Cardiac fibroblast (primary cell): ENCODE results near the gene MGAT4B.

Source experiments
- DNase-seq, 2 donors: peaks; one replicate each; pipeline versions ENCODE4 v3.0.0 to v3.0.0-alpha.2; 2010; ENCODE audit warnings: low read depth in 2 of 2
- H3K4me3 ChIP-seq, 2 donors: replicated peaks in 1 of 2; 1 replicate in 1 of 2; 2 replicates in 1 of 2; pipeline ENCODE4 v1.5.1; 2011; ENCODE audit warnings: low read depth in 2 of 2, low read length in 2 of 2, mild to moderate bottlenecking in 2 of 2, moderate library complexity in 1 of 2
- CTCF ChIP-seq: IDR thresholded peaks from one replicate; pipeline ENCODE4 v1.5.1; 2011; ENCODE audit warnings: low read depth, mild to moderate bottlenecking, low read length, inconsistent platforms

The MGAT4B gene

GRCh38 chr5:179797741-179798140 is 8.9 kb downstream of the MGAT4B start:
- DNase-seq = no peak
- H3K4me3 ChIP-seq = no peak overlapping the region
- no peak for TF ChIP-seq CTCF

DNA sequence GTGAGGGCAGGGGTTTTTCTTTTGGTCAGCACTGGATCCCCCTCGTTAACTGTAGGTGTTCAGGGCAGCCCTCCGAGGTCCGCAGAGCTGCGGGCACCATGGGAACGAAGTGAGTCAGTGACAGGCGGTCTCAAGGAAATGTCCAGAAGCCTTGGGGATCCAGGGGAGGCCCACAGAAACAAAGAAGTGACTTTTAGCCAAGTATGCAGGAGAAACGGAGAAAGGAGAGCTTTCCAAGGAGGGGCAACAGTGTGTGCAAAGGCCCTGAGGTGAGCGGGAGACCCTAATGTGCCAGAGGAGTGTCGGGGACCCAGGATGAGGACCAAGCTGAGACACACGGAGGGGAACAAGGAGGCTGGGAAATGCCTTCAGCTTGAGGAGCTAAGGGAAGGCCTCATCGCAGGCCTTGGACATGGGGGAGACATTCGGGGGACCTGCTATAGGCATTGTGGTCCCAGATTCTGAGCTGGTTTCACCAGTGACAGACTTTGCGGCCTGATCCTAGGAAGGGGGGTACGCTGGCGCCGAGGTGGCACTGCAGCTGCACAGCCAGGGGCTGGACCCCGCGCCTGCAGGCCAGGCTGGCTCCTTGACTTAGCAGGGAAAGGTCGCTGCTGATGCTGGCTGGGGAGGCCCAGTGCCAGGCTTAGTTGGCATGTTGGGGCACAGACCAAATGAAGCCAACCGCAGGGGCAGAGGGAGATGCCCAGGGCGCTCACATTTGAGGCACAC is 9.6 kb downstream of the MGAT4B start:
- TF ChIP-seq CTCF = no peak
- peak in 1 of 2 donors; percentile 5 for DNase-seq
- no peak overlapping the region for H3K4me3 ChIP-seq

GRCh38 chr5:179795863-179796833 is 10.5 kb downstream of the MGAT4B start:
- H3K4me3 ChIP-seq = peak overlapping the region; percentile 46 to 50
- DNase-seq = peak; percentile 77 to 85
- peak; percentile 27 for TF ChIP-seq CTCF

- peak in 1 of 2 donors; percentile 11 for DNase-seq
- no peak for TF ChIP-seq CTCF
- H3K4me3 ChIP-seq = peak overlapping the region; percentile 46 to 50
Observed at GRCh38 chr5:179795049-179795862, 11.4 kb downstream of the MGAT4B start.

GRCh38 chr5:179794575-179794974 is 12.1 kb downstream of the MGAT4B start:
- DNase-seq = no peak
- peak overlapping the region in 1 of 2 donors; percentile 27 for H3K4me3 ChIP-seq
- no peak for TF ChIP-seq CTCF

DNA sequence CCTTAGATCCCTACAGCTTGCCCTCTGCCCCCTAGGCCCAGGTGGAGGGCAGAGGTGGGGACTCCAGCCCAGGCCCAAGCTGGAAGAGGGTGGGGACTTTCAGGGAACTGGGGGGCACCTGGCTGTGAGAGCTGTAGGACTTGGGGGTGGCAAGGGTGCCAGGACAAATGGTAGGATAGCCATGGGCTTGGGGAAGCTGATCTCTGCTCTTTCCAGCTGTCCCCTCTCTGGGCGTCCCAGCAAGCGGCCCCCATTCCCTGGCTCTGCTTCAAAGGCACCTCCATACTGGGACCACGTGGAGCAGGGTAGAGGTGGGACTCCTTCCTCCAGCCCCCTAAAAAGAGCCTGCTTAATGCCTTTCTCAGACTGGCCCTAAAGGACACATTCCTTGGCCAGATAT is 12.5 kb downstream of the MGAT4B start:
- no peak for DNase-seq
- H3K4me3 ChIP-seq = peak overlapping the region in 1 of 2 donors; percentile 27
- no peak for TF ChIP-seq CTCF
